GM08714 (cell line): ENCODE measurements around the gene NYAP1.

Experiments used
- H3K4me3 ChIP-seq: fragments of 200-500 bp; sonication (Bioruptor generic); 2 replicates; pipeline ENCODE4 v1.5.1; 2014; ENCODE audit warnings: mild to moderate bottlenecking, low read length, inconsistent platforms
- ZNF274 ChIP-seq: IDR thresholded peaks from 2 replicates; pipeline ENCODE4 v1.6.1; 2012; ENCODE audit warnings: mild to moderate bottlenecking, low read depth, low read length

Gene NYAP1

DNA sequence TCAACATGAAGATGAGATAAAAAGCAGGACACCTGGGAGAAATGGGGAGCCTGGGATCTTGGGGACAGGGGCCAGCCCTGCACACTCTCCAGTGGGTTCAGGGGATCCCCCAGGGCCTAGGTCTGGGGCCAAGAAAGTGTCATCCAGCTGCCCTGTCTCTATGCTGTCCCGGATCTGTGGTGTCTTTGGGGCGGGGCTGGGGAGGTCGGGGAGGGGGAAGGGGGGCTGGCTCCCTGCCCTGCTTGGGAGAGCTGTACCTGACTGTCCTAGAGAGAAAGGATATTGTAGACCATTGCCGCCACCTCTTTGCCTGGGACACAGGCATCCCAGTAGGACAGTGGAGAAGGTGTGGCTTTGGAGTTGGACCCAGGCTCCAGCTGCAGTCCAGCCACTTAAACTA lies 12.7 kb upstream of the NYAP1 start:
- no peak for TF ChIP-seq ZNF274
- no peak overlapping the region for H3K4me3 ChIP-seq

DNA sequence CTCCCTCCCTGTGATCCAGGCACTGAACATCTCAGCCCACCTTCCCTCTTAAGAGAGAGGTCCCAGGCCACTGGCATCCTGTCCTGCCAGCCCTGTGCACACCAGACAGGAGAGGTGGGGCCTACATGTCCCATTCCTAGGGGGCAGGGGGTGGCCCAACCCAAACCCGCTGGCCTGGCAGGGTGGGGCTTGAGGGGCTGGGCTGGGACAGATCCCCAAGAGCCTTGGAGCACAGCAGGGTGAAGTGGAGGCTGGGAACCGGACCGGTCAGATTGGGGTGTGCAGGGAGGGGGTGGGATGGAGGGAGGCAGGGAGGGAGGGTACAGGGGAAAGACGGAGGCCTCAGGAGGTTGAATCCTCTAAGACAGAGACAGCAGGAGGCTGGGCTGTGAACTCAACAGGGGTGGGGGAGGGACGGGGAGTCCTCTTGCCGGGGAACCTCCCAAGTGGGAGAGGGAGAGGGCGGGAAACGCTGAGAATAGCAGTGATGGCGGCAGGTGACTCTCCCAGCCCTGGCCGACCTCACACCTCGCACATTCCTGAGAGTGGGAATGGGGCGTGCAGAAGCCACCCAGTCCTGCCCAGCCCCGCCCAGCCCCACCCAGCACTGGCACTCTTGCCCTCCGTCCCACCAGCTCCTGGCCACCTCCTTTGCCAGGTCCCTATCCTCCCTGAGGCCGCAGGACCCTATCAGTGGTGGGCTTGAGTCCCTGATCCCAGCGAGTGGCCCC lies 11.4 kb upstream of the NYAP1 start:
- no peak overlapping the region for H3K4me3 ChIP-seq
- TF ChIP-seq ZNF274: no peak

DNA sequence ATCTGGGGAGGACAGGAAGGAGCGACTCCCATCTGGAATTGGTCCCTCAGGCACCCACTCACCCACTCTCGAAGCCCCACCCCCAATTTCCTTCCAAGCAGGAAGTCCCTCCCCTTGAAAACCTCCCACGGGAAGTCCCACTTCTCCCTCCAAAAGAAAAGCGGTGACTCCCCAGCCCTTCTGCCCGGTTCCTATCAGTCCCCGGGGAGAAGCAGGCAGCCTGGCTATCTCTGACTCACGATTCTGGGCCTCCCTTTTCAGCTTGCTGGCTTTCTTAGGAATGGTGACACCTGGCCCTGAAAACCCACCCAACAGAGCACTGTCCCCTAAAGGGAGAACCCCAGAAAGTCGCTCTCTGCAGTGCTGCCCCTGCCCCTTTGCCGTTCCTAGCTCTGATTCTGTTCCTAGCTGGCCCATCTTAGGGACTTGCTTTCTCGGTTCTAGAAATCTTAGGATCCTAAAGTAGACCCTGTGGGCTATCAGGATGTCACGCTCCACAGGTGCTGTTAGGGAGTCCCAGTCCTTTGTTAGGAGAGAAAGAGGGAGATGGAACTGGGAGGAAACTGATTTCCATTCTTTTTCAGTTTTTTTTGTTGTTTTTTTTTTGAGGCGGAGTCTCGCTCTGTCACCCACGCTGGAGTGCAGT lies 10.8 kb upstream of the NYAP1 start:
- no peak overlapping the region; the same call in 1 of the 2 replicates for H3K4me3 ChIP-seq

DNA sequence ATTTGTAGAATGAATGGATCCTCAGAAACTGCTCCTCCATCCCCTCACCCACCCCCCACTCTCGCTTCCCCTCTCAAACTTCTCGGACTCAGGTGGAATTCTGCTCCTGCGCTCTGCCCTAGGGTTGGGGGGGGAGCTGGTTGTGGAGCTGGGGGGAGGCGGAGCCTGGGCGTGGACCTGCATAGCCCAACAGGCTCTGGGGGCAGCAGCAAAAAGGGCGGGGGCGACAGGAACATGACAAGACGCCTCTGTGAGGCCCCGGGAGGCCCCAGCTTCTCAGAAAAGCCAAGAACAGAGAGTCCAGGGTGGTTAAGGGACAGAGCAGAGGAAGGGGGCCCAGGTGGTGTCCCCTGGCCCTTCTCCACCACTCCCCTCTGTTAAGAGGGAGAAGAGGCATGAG lies 8.2 kb upstream of the NYAP1 start:
- peak overlapping the region; percentile 43; the same call in 1 of the 2 replicates for H3K4me3 ChIP-seq
- TF ChIP-seq ZNF274: no peak

More for the DNA sequence above, 10.8 kb upstream of the NYAP1 start:
- TF ChIP-seq ZNF274: no peak

DNA sequence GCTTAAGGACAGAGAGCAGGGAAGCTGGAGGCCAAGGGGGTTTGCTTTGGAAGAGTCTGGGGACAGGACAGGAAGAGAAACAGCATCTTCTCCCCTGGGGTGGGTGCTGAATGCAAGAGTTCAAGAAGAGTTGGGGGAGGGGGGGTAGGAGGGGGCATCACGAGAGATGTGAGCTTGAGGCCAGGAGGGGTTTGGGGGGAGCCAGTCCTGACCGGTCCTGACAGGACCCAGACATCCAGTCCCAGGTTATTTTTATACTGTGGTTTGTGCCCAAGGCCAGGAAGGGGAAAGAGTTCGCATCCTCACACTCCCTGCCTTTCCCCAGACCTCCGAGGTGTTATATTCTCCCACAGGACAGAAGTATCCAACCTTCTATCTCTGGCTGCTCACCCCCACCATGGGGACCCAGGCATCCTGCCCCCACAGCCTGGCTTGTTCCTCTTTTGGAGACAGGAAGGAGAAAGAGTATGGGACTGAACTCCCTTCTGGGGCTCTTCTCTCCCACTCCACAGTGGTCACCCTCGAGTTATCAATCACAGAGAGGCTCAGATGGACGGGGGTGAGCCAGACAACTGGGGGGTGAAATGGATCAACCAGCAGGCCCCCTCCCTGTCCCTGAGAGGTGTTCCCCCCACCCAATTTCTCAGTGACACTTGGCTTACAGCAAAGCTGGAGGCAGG lies 7.5 kb upstream of the NYAP1 start:
- peak overlapping the region; percentile 76; the same call in 1 of the 2 replicates for H3K4me3 ChIP-seq
- TF ChIP-seq ZNF274: no peak

DNA sequence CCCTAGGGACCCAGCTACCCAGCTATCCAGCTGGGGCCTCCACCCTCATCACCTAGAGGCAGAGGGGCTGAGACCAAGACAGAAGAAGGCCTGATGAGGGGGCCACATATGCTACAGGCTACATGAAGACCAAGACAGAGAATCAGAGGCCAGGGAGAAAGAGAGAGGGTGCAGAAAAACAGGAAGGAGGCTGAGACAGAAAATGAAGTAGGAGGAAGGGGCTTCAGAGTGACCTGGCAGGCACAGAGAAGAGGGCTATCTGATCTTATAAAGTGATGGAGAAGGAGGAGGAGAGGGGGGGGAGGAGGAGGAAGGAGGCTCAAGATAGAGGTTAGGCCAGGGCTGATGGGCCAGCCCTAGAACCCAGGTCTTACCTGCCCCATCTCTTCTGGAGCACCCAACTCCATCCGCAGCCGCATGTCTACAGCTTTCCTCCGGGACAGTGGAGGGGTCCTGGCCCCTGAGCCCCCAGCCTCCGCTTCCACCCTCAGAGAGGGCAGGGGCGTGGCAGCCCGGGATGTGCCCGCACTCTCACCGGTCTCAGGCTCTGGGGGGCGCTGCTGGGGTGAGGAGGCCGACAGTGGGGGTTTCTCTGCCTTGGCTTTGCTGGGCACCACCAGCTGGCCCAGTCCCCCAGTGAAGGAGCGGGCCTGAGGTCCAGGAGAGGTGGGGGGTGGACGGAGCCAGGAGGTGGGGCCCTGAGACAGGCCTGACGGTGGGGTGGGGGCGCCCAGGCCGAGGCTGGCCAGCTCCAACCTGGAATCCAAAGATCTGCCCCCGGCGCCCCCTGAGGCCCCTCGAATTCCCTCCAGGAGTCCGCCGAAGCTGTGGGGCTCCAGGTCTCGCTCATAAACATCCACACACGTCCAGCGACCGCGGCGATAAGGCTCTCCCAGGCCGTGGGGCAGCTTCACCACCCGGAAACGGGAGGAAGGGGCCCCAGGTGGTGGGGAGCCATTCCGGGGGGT lies 6.5 kb upstream of the NYAP1 start:
- H3K4me3 ChIP-seq: peak overlapping the region; percentile 76
- TF ChIP-seq ZNF274: no peak

DNA sequence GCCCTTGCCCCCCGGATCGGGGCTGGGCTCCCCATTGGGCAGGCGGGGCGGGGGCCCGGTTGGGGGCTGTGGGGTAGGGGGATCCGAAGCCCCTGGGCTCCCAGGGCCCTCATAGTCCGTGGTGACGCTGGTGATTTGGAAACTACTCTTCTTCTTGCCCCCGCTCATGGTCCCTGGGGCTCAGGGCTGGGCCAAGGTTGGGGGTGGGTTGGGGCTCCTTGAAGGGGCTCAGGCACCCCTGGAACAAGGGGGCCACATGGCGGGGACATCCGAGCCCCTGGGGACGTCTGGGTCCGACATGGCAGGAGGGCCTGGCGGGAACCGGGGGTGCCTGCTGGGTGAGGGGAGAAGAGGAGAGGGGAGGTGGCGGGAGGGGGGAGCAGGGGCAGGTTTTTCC lies 5.9 kb upstream of the NYAP1 start:
- TF ChIP-seq ZNF274: no peak
- peak overlapping the region; percentile 76 for H3K4me3 ChIP-seq

DNA sequence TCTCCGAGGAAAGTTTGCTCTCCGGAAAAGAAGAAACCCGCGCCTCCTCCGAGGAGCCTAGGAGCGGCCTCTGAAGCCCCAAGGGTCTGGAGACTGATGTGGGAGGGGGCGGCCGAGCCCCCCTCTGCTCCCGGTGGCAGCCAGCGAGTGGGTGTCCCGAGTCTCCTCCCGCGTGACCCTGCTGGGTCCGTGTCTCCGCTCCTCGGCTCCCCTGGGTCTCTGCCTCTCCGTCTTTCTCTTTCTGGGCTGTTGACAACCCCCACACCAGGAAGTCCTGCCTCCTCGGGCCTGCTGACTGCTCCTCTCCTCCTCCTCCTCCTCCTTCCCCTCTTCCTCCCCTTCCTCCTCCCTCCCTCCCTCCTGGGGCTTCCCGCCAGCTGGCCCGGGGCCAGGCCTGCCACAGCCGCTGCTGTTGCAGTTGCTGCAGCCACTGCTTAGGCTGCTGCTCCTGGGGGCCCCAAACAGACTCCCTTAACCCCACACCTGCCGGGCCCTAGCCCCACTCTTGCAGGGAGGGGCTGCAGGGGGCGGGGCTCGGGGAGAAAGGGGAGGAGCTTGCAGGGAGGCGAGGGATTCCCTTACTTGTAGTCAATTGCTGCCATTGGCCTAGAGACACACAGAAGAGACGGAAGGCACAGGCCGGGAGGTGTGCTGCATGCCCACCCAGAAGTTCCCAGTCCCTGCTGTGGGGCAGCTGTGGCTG lies 4.6 kb upstream of the NYAP1 start, which contains the start of gene TSC22D4:
TSS of gene TSC22D4 (minus strand) at position 257 of the 703 bp plus-strand sequence. CDS start 1,176 bp downstream, outside the sequence.
- TF ChIP-seq ZNF274: no peak
- H3K4me3 ChIP-seq: peak within 1 kb of the TSS; percentile 76

DNA sequence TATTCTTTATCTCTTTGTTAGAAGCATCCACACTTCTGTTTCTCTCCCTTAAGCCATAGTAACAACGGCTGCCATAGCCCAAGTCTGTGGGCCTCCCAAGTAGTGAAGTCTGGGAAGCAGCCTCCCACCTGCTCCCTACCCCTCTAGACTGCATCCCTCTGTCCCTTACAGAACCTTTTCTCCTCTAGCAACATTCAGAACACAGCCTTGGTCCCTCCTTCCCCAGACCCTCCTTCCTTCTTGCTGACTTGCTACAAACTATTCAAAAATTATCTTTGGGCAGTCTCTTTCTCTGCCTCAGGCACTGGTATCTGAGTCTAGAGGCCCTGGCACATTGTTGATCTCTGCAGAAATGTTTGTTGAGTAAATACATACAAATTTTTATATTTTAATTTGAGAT lies 2.3 kb upstream of the NYAP1 start:
- no peak for TF ChIP-seq ZNF274
- H3K4me3 ChIP-seq: no peak overlapping the region

DNA sequence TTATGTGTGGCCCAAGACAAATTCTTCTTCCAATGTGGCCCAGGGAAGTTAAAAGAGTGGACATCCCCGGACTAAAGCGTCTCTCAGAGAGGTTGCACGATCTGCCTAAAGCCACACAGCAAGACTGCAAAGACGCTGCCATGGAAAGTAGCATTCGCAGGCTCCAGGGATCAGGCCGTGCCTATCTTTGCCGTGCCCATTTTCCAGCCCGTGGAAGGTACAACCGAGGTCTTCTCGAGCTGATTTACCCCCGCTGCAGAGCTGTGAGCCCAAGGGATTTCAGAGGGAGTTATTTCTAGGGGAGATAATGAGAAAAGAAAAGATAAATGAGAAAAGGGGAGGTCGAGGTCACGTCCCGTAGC lies 1.0 kb upstream of the NYAP1 start:
- TF ChIP-seq ZNF274: no peak
- peak overlapping the region; percentile 67 for H3K4me3 ChIP-seq

DNA sequence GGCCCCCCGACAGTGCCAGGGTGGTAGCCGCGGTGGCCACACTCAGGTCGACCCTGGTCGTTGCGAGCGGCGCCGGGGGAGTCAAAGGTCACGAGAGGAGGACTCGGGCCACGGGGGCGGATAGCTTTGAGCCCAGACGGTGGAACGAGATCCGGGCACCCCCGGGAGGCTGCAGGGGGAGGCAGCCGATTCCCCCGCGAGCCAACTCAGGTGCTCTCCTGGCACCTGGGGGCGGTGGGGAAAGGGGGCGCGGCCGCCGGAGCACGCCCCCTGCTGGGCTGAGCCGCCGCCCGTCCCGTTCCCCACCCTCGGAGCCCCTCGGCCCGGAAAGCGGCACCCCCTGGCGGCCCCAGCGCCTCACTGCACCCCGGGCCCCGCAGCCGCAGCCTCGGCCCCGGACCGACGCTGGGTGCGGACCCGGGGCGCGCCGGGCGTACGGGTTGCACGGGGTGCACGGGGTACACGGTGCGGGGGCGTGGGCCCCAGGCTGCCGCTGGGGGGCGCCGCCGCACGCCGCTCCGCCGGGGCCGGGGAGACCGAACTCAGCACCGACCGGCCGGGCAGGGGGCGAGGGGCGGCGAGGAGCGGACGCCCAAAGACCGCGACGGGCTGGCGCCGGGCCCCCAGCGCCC lies 521 bp upstream of the NYAP1 start:
- H3K4me3 ChIP-seq: peak overlapping the region; percentile 67
- TF ChIP-seq ZNF274: no peak

DNA sequence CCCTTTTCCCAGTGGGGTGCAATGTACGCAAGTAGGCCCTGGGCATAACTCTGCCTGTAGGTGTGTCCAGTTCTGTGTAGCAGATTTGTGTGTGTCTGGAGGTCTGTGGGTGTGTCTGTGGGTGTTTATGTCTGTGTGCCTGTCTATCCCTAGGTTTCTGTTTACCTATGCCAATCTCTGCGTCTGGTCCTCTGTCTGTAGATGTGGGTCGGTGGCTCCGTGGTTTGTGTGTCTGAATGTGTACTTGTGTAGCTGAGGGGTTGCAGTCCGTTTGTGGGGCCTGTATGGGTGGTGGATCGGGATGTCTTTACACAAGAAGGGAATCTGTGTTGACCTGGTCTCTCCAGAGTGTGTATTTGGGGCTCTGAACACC lies 932 bp downstream of the NYAP1 start:
- no peak for TF ChIP-seq ZNF274
- H3K4me3 ChIP-seq: no peak overlapping the region

DNA sequence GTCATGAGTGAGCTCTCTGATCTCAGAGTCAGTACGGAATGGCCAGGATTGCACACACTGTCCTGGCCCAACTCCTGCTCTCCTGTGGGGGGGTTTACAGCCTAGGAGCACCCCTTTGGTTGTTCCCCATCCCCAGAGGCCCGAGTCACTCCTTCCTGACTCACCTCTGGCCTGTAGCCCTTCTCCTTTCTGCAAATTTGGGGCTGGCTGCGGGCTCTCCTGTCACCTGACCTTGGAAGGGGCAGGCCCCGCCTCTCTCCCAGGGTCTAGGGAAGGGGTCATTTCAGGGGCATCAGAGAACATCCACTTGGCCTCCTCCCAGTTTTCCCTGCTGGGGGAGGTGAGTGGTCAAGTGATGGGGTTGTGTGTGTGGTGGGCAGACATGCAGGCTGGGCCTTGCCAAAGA lies 1.7 kb downstream of the NYAP1 start:
- no peak overlapping the region for H3K4me3 ChIP-seq
- TF ChIP-seq ZNF274: no peak
